NCI-H128 (cell line): Measurements from ENCODE around the gene MKX.

Experiments
- DNase-seq: peaks from one replicate; lab custom pipeline; 2025; ENCODE audit not compliant: unreplicated experiment; lab: John Stamatoyannopoulos, UW

MKX gene

GRCh38 chr10:27745732-27746396, at the start of gene MKX:
Gene MKX, minus strand, starts transcription at chr10:27745819. Its CDS starts 2,404 bp downstream, at chr10:27743415.
- no peak for DNase-seq

GRCh38 chr10:27794157-27794556, 48.5 kb upstream of the MKX start:
- DNase-seq = no peak

GRCh38 chr10:27792216-27792615, 46.6 kb upstream of the MKX start:
- DNase-seq = no peak

- no peak for DNase-seq
Observed at GRCh38 chr10:27784272-27784671, 38.7 kb upstream of the MKX start.

- no peak for DNase-seq
Observed at GRCh38 chr10:27783660-27784059, 38.0 kb upstream of the MKX start.

GRCh38 chr10:27779462-27780015, 33.9 kb upstream of the MKX start:
- DNase-seq = no peak

GRCh38 chr10:27774831-27775230, 29.2 kb upstream of the MKX start:
- no peak for DNase-seq

- DNase-seq = no peak
Observed at GRCh38 chr10:27771231-27771630, 25.6 kb upstream of the MKX start.

- DNase-seq = no peak
Observed at GRCh38 chr10:27770181-27770580, 24.6 kb upstream of the MKX start.

- no peak for DNase-seq
Observed at GRCh38 chr10:27760867-27761266, 15.2 kb upstream of the MKX start.

- no peak for DNase-seq
Observed at GRCh38 chr10:27759483-27760272, 14.1 kb upstream of the MKX start.

- no peak for DNase-seq
Observed at GRCh38 chr10:27752673-27753237, 7.1 kb upstream of the MKX start.

GRCh38 chr10:27748601-27749000, 3.0 kb upstream of the MKX start:
- no peak for DNase-seq

- no peak for DNase-seq
Observed at GRCh38 chr10:27747096-27747451, 1.5 kb upstream of the MKX start.

- DNase-seq = no peak
Observed at GRCh38 chr10:27746397-27747095, 927 bp upstream of the MKX start.

GRCh38 chr10:27744802-27745731, 552 bp downstream of the MKX start:
- no peak for DNase-seq

GRCh38 chr10:27743877-27744801, 1.5 kb downstream of the MKX start:
- no peak for DNase-seq

- no peak for DNase-seq
Observed at GRCh38 chr10:27743012-27743876, 2.4 kb downstream of the MKX start.
